ENCODE measurements around the gene SLC25A13.

SLC25A13 gene

GRCh38 chr7:96233528-96234154, 88.3 kb downstream of the SLC25A13 start:
- Mint-ChIP-seq H3K9me3 (peaks cover 4% of the 10 kb centered on the region), H3K4me3 (no peak overlapping the region), H3K4me1 (no peaks in the 10 kb centered on the region), H3K36me3 (peaks cover 10% of the 10 kb centered on the region), H3K27ac (no peak overlapping the region), H3K27me3 (no peaks in the 10 kb centered on the region)
- CTCF ChIA-PET = no interaction called here
- DNase-seq = no peak

- Mint-ChIP-seq H3K27ac (no peak overlapping the region), H3K27me3 (no peaks in the 10 kb centered on the region)
These were observed 88.8 kb downstream of the SLC25A13 start for GRCh38 chr7:96233084-96233483.

GRCh38 chr7:96228760-96229159, 93.1 kb downstream of the SLC25A13 start:
- Mint-ChIP-seq H3K27ac (no peak overlapping the region), H3K4me3 (no peak overlapping the region), H3K36me3 (peaks cover 12% of the 10 kb centered on the region), H3K27me3 (no peaks in the 10 kb centered on the region), H3K9me3 (peaks cover 4% of the 10 kb centered on the region), H3K4me1 (no peaks in the 10 kb centered on the region)
- DNase-seq = no peak
- CTCF ChIA-PET = no interaction called here

More at GRCh38 chr7:96233084-96233483, 88.8 kb downstream of the SLC25A13 start:
- no peaks in the 10 kb centered on the region for H3K4me1 Mint-ChIP-seq
- H3K36me3 Mint-ChIP-seq = peaks cover 12% of the 10 kb centered on the region
- H3K9me3 Mint-ChIP-seq = peaks cover 4% of the 10 kb centered on the region
- no peak overlapping the region for H3K4me3 Mint-ChIP-seq
- no peak for DNase-seq
- CTCF ChIA-PET = no interaction called here

- H3K27ac Mint-ChIP-seq = no peak overlapping the region
- CTCF ChIA-PET = interaction anchor here (1.0 kb wide), 1 partner anchor 195 kb away, joined by 3 read pairs; no protein-coding TSS in a partner anchor
- H3K4me3 Mint-ChIP-seq = no peak overlapping the region
- H3K27me3 Mint-ChIP-seq = no peaks in the 10 kb centered on the region
- no peaks in the 10 kb centered on the region for H3K4me1 Mint-ChIP-seq
- H3K36me3 Mint-ChIP-seq = peaks cover 9% of the 10 kb centered on the region
- no peak for DNase-seq
- peaks cover 4% of the 10 kb centered on the region for H3K9me3 Mint-ChIP-seq
These were observed 96.6 kb downstream of the SLC25A13 start for GRCh38 chr7:96225251-96225650.

- CTCF ChIA-PET = no interaction called here
- Mint-ChIP-seq H3K9me3 (peaks cover 4% of the 10 kb centered on the region), H3K36me3 (peaks cover 5% of the 10 kb centered on the region), H3K4me1 (no peaks in the 10 kb centered on the region), H3K27me3 (no peaks in the 10 kb centered on the region), H3K27ac (no peak overlapping the region), H3K4me3 (no peak overlapping the region)
- no peak for DNase-seq
These were observed 97.2 kb downstream of the SLC25A13 start for GRCh38 chr7:96224685-96225084.

- Mint-ChIP-seq H3K4me3 (no peak overlapping the region), H3K27me3 (no peaks in the 10 kb centered on the region), H3K36me3 (peaks cover 2% of the 10 kb centered on the region), H3K4me1 (no peaks in the 10 kb centered on the region), H3K9me3 (no peaks in the 10 kb centered on the region), H3K27ac (no peak overlapping the region)
- no peak for DNase-seq
- CTCF ChIA-PET = no interaction called here
These were observed 97.8 kb downstream of the SLC25A13 start for GRCh38 chr7:96224073-96224472.

- CTCF ChIA-PET = no interaction called here
- Mint-ChIP-seq H3K27me3 (no peaks in the 10 kb centered on the region), H3K36me3 (no peaks in the 10 kb centered on the region), H3K9me3 (no peaks in the 10 kb centered on the region), H3K27ac (no peak overlapping the region), H3K4me1 (no peaks in the 10 kb centered on the region), H3K4me3 (no peak overlapping the region)
- no peak for DNase-seq
These were observed 100.0 kb downstream of the SLC25A13 start for GRCh38 chr7:96221888-96222287.

- Mint-ChIP-seq H3K36me3 (no peaks in the 10 kb centered on the region), H3K27me3 (no peaks in the 10 kb centered on the region), H3K4me3 (no peak overlapping the region), H3K4me1 (no peaks in the 10 kb centered on the region), H3K27ac (no peak overlapping the region), H3K9me3 (no peaks in the 10 kb centered on the region)
- no peak for DNase-seq
- CTCF ChIA-PET = no interaction called here
These were observed 102.3 kb downstream of the SLC25A13 start for GRCh38 chr7:96219378-96220130.

GRCh38 chr7:96218664-96219243, 103.1 kb downstream of the SLC25A13 start:
- H3K36me3 Mint-ChIP-seq = no peaks in the 10 kb centered on the region
- no peak overlapping the region for H3K4me3 Mint-ChIP-seq
- no peaks in the 10 kb centered on the region for H3K27me3 Mint-ChIP-seq
- H3K4me1 Mint-ChIP-seq = no peaks in the 10 kb centered on the region
- no peak for DNase-seq
- no peak overlapping the region for H3K27ac Mint-ChIP-seq
- H3K9me3 Mint-ChIP-seq = no peaks in the 10 kb centered on the region
- CTCF ChIA-PET = no interaction called here

- Mint-ChIP-seq H3K4me1 (no peaks in the 10 kb centered on the region), H3K9me3 (no peaks in the 10 kb centered on the region), H3K4me3 (no peak overlapping the region), H3K36me3 (no peaks in the 10 kb centered on the region), H3K27ac (no peak overlapping the region), H3K27me3 (no peaks in the 10 kb centered on the region)
- CTCF ChIA-PET = no interaction called here
- no peak for DNase-seq
These were observed 104.8 kb downstream of the SLC25A13 start for GRCh38 chr7:96217147-96217546.

- Mint-ChIP-seq H3K27me3 (no peaks in the 10 kb centered on the region), H3K9me3 (no peaks in the 10 kb centered on the region), H3K36me3 (no peaks in the 10 kb centered on the region), H3K4me3 (no peak overlapping the region), H3K4me1 (no peaks in the 10 kb centered on the region), H3K27ac (no peak overlapping the region)
- CTCF ChIA-PET = no interaction called here
- no peak for DNase-seq
These were observed 105.5 kb downstream of the SLC25A13 start for GRCh38 chr7:96216373-96216772.

GRCh38 chr7:96212474-96212873, 109.4 kb downstream of the SLC25A13 start:
- DNase-seq = no peak
- H3K27ac Mint-ChIP-seq = no peak overlapping the region
- no peaks in the 10 kb centered on the region for H3K36me3 Mint-ChIP-seq
- CTCF ChIA-PET = no interaction called here
- no peaks in the 10 kb centered on the region for H3K9me3 Mint-ChIP-seq
- H3K4me1 Mint-ChIP-seq = no peaks in the 10 kb centered on the region
- no peaks in the 10 kb centered on the region for H3K27me3 Mint-ChIP-seq
- H3K4me3 Mint-ChIP-seq = no peak overlapping the region

GRCh38 chr7:96211954-96212353, 109.9 kb downstream of the SLC25A13 start:
- no peak for DNase-seq
- no peaks in the 10 kb centered on the region for H3K4me1 Mint-ChIP-seq
- no peak overlapping the region for H3K4me3 Mint-ChIP-seq
- CTCF ChIA-PET = no interaction called here
- H3K36me3 Mint-ChIP-seq = no peaks in the 10 kb centered on the region
- H3K27me3 Mint-ChIP-seq = no peaks in the 10 kb centered on the region
- no peaks in the 10 kb centered on the region for H3K9me3 Mint-ChIP-seq
- H3K27ac Mint-ChIP-seq = no peak overlapping the region

- H3K36me3 Mint-ChIP-seq = no peaks in the 10 kb centered on the region
- CTCF ChIA-PET = interaction anchor here (0.5 kb wide), 1 partner anchor 210 kb away, joined by 3 read pairs; no protein-coding TSS in a partner anchor
- H3K27me3 Mint-ChIP-seq = no peaks in the 10 kb centered on the region
- no peak overlapping the region for H3K27ac Mint-ChIP-seq
- no peak overlapping the region for H3K4me3 Mint-ChIP-seq
- H3K9me3 Mint-ChIP-seq = no peaks in the 10 kb centered on the region
- DNase-seq = no peak
- no peaks in the 10 kb centered on the region for H3K4me1 Mint-ChIP-seq
These were observed 116.2 kb downstream of the SLC25A13 start for GRCh38 chr7:96205665-96206064.

GRCh38 chr7:96204601-96205000, 117.3 kb downstream of the SLC25A13 start:
- no peak overlapping the region for H3K27ac Mint-ChIP-seq
- no peaks in the 10 kb centered on the region for H3K36me3 Mint-ChIP-seq
- H3K27me3 Mint-ChIP-seq = no peaks in the 10 kb centered on the region
- H3K4me3 Mint-ChIP-seq = no peak overlapping the region
- CTCF ChIA-PET = no interaction called here
- H3K9me3 Mint-ChIP-seq = no peaks in the 10 kb centered on the region
- no peaks in the 10 kb centered on the region for H3K4me1 Mint-ChIP-seq
- DNase-seq = no peak

Data from activated naive CD4-positive, alpha-beta T cell treated with anti-CD3 and anti-CD28 coated beads, Interleukin-2, amount 10 ng/mL, durations not matched to agents 7 days and 5 days (primary cell).